Measurements from ENCODE around the gene CD19.

DNA sequence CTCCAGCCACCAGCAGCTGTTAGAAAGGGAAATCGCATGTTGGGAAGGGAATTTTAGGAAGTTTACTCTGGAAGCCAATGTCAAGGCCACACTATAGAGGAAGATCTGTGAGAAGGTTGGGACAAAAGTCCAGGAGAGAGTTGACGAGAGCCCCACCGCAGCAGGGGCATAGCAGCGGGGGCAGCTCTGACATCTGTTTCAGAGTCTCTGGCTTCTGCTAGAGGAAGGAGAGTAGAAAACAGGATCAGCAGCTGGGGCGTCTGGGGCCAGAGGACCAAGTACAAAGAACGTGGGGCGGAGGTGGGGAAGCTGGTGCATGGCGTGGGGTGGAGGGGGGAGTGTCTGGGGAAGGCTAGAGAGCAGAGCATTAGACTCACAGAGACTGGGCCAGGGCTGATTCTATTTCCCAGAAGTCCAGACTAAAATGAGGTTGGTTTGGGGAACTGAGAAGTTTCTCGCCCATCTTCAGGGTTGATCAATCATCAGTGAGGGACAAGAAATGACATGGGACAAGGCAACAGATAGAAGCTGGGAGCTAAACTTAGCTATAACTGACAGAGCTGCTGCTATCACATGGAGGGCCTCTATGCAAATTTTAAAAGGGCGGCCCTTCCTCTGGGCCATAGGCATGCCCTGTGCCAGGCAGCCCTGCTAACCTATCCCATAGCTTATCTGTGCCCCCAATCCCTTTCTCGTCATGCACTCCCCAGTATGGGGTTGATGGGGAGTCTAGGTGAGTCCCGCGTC is 7.9 kb upstream of the CD19 start:
- no peak for TF ChIP-seq YY1 (IDR thresholded peaks at IDR 0.05; ENCODE audit: insufficient read depth, insufficient read length)
- no peak for TF ChIP-seq ZNF274 (IDR thresholded peaks at IDR 0.05; ENCODE audit: low read depth, low read length)

Data from NT2/D1 (cell line).